ENCODE results near the gene PLCL2.

DNA sequence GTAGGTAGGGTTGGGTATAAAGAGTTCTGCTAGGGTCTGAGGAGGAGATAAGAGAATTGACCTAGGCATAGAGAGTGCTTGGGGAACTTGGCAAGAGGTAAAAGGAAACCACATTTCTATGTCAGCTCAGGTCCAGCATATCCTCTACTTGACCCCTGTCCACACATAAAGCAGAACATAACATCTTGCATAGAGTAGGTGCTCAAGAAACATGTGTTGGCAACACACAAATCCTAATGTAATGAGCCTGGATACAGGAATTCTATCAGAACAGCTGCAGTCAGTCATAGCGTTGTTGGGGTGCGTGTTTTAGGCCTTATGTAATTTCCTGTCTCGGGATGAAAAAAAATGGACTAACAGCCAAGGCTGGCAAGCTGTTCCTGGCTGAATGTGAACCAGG lies 35.0 kb upstream of the PLCL2 start:
- TF ChIP-seq SPI1 (IDR thresholded peaks at IDR 0.05; ENCODE audit: borderline replicate concordance, insufficient read depth, low read depth, low read length): no peak
- no peak for TF ChIP-seq GATAD2B (conservative IDR thresholded peaks at IDR 0.05; ENCODE audit: low read depth)
- TF ChIP-seq SMAD1 (IDR thresholded peaks at IDR 0.05; ENCODE audit: low read depth, partially characterized antibody): no peak
- TF ChIP-seq, protein P1, sequence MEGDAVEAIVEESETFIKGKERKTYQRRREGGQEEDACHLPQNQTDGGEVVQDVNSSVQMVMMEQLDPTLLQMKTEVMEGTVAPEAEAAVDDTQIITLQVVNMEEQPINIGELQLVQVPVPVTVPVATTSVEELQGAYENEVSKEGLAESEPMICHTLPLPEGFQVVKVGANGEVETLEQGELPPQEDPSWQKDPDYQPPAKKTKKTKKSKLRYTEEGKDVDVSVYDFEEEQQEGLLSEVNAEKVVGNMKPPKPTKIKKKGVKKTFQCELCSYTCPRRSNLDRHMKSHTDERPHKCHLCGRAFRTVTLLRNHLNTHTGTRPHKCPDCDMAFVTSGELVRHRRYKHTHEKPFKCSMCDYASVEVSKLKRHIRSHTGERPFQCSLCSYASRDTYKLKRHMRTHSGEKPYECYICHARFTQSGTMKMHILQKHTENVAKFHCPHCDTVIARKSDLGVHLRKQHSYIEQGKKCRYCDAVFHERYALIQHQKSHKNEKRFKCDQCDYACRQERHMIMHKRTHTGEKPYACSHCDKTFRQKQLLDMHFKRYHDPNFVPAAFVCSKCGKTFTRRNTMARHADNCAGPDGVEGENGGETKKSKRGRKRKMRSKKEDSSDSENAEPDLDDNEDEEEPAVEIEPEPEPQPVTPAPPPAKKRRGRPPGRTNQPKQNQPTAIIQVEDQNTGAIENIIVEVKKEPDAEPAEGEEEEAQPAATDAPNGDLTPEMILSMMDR (IDR thresholded peaks at IDR 0.05 in 2 of 3, conservative IDR thresholded peaks at IDR 0.05 in 1 of 3; ENCODE audit: control insufficient read depth in 2 of 3, extremely low read depth in 1 of 3, insufficient read depth in 1 of 3, low read depth in 3 of 3, low read length in 3 of 3): no peak
- no peak for TF ChIP-seq MYC (IDR thresholded peaks at IDR 0.05; ENCODE audit: insufficient read depth, insufficient read length, insufficient replicate concordance, low read length, severe bottlenecking)
- TF ChIP-seq SIN3A (IDR thresholded peaks at IDR 0.05; ENCODE audit: low read depth, low read length): no peak

All from GM12878 (cell line).